DND-41 (cell line): Measurements from ENCODE around the gene CAPN12.

Experiments used
- EZH2 ChIP-seq: IDR thresholded peaks from 3 replicates; pipeline ENCODE4 v1.6.1; 2012; ENCODE audit warnings: borderline replicate concordance, low read depth, mild to moderate bottlenecking, moderate library complexity, low read length, inconsistent platforms; ENCODE audit not compliant: severe bottlenecking
- TF ChIP-seq, protein P1 (sequence below): IDR thresholded peaks from 2 replicates; pipeline ENCODE4 v1.5.1; 2012; ENCODE audit warnings: borderline replicate concordance, low read length, moderate library complexity, mild to moderate bottlenecking; ENCODE audit not compliant: poor library complexity, severe bottlenecking; ENCODE audit errors: extremely low read depth

DNA sequence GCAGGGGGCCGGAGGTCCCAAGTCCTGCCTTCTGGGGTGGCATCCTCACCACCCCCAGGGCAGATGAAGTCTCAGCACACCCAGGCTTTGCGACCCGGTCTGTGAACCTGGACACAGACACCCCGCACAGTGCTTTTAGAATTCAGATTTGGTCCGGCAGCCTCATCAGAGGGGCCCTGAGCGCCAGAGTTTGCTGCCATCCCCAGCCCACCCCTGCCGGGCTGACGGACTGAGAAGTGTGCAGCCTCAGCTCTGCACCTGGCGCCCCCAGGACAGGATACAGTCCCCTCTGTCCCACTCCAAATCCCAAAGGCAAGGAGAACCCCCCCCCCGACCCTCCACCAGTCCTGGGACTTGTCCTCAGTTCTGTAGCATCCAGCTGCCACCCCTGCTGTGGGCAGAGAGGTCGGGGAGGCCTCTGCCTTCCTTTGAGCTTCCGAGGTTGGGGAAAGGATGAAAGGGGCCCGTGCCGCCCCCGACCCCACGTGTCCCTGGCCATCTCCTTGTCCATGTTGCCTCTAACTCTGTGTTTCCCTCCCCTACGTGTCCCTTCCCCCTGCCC lies 16.9 kb downstream of the CAPN12 start:
- TF ChIP-seq, protein P1, sequence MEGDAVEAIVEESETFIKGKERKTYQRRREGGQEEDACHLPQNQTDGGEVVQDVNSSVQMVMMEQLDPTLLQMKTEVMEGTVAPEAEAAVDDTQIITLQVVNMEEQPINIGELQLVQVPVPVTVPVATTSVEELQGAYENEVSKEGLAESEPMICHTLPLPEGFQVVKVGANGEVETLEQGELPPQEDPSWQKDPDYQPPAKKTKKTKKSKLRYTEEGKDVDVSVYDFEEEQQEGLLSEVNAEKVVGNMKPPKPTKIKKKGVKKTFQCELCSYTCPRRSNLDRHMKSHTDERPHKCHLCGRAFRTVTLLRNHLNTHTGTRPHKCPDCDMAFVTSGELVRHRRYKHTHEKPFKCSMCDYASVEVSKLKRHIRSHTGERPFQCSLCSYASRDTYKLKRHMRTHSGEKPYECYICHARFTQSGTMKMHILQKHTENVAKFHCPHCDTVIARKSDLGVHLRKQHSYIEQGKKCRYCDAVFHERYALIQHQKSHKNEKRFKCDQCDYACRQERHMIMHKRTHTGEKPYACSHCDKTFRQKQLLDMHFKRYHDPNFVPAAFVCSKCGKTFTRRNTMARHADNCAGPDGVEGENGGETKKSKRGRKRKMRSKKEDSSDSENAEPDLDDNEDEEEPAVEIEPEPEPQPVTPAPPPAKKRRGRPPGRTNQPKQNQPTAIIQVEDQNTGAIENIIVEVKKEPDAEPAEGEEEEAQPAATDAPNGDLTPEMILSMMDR: no peak
- TF ChIP-seq EZH2: no peak
